Measurements from ENCODE around the gene MRPL27. TPM values are rescaled to one million over a fixed set of nuclear protein-coding genes. Genes with fewer than 3 reads are reported as not detected.

The MRPL27 gene
- total RNA-seq, 4 donors from 2014 or later = 33.6 to 58.8 (median 48.1) TPM

GRCh38 chr17:50318501-50319285 is 54.3 kb downstream of the MRPL27 start:
- 64% methylated on average over 10 of the region's 10 CpGs for WGBS
- Histone ChIP-seq H3K4me1 (peaks cover 0 to 8% (median 0%) of the 10 kb centered on the region in 4 donors), H3K27ac (replicated peaks in 1 of 4) (no peak overlapping the region), H3K27me3 (no peaks in the 10 kb centered on the region), H3K36me3 (no peaks in the 10 kb centered on the region), H3K9me3 (no peaks in the 10 kb centered on the region), H3K4me3 (no peak overlapping the region)
- no peak for DNase-seq (ENCODE audit: extremely low spot score)
- intact Hi-C loops (cut with DNase I) = no loop called here
- TF ChIP-seq EP300 (IDR thresholded peaks at IDR 0.05) = no peak
- TF ChIP-seq POLR2A (IDR thresholded peaks at IDR 0.05; ENCODE audit: low read depth) = no peak
- TF ChIP-seq, protein P1, sequence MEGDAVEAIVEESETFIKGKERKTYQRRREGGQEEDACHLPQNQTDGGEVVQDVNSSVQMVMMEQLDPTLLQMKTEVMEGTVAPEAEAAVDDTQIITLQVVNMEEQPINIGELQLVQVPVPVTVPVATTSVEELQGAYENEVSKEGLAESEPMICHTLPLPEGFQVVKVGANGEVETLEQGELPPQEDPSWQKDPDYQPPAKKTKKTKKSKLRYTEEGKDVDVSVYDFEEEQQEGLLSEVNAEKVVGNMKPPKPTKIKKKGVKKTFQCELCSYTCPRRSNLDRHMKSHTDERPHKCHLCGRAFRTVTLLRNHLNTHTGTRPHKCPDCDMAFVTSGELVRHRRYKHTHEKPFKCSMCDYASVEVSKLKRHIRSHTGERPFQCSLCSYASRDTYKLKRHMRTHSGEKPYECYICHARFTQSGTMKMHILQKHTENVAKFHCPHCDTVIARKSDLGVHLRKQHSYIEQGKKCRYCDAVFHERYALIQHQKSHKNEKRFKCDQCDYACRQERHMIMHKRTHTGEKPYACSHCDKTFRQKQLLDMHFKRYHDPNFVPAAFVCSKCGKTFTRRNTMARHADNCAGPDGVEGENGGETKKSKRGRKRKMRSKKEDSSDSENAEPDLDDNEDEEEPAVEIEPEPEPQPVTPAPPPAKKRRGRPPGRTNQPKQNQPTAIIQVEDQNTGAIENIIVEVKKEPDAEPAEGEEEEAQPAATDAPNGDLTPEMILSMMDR (IDR thresholded peaks at IDR 0.05) = no peak

Small RNA genes within 50 kb of the gene (small RNA-seq; reads per million reads assigned to genes)
- gene RF00019 = 0 reads per million in 3 donors

Other genes starting within 250 kb of the MRPL27 start
- 1 to 10 TPM in 3 of 4 donors, under 1 TPM in 1; 0.98 to 1.8 (median 1.5) TPM for gene SAMD14, start 243.0 kb downstream of the MRPL27 start, total RNA-seq
- gene PPP1R9B, start 222.5 kb downstream of the MRPL27 start, total RNA-seq = 10 to 100 TPM; 20.2 to 46.3 (median 37.5) TPM
- gene SGCA, start 207.2 kb downstream of the MRPL27 start, total RNA-seq = 100 to 1,000 TPM in 1 of 4 donors, 10 to 100 TPM in 3; 72.7 to 145 (median 82.8) TPM
- gene COL1A1, start 171.6 kb downstream of the MRPL27 start, total RNA-seq = 100 to 1,000 TPM in 1 of 4 donors, 10 to 100 TPM in 3; 20.7 to 123 (median 41.5) TPM
- gene TMEM92, start 98.7 kb downstream of the MRPL27 start, total RNA-seq = under 1 TPM in 1 of 4 donors, not detected in 3; 0.80 TPM
- gene XYLT2, start 27.1 kb downstream of the MRPL27 start, total RNA-seq = 10 to 100 TPM; 12.8 to 29.8 (median 26.0) TPM
- not detected for gene EME1, start within 50 bp of the MRPL27 start, total RNA-seq
- 10 to 100 TPM; 41.1 to 68.1 (median 62.1) TPM for gene LRRC59, start 24.3 kb upstream of the MRPL27 start, total RNA-seq
- 1 to 10 TPM; 6.0 to 9.6 (median 8.1) TPM for gene ACSF2, start 53.0 kb upstream of the MRPL27 start, total RNA-seq
- gene CHAD, start 95.7 kb upstream of the MRPL27 start, total RNA-seq = not detected
- 10 to 100 TPM; 12.9 to 24.6 (median 16.1) TPM for gene RSAD1, start 105.7 kb upstream of the MRPL27 start, total RNA-seq
- gene MYCBPAP, start 135.3 kb upstream of the MRPL27 start, total RNA-seq = 1 to 10 TPM in 2 of 4 donors, under 1 TPM in 1, not detected in 1; 0.33 to 1.6 (median 1.2) TPM
- gene EPN3, start 159.6 kb upstream of the MRPL27 start, total RNA-seq = not detected
- gene SPATA20, start 174.0 kb upstream of the MRPL27 start, total RNA-seq = 10 to 100 TPM; 44.1 to 64.4 (median 54.6) TPM
- gene CACNA1G, start 187.5 kb upstream of the MRPL27 start, total RNA-seq = under 1 TPM in 3 of 4 donors, not detected in 1; 0.39 to 0.63 (median 0.50) TPM

Measured in esophagus muscularis mucosa (tissue), 4 donors.